ENCODE results near the gene KCTD21.

Gene KCTD21

GRCh38 chr11:78212586-78213371 lies 24.4 kb upstream of the KCTD21 start:
- TF ChIP-seq, protein P1, sequence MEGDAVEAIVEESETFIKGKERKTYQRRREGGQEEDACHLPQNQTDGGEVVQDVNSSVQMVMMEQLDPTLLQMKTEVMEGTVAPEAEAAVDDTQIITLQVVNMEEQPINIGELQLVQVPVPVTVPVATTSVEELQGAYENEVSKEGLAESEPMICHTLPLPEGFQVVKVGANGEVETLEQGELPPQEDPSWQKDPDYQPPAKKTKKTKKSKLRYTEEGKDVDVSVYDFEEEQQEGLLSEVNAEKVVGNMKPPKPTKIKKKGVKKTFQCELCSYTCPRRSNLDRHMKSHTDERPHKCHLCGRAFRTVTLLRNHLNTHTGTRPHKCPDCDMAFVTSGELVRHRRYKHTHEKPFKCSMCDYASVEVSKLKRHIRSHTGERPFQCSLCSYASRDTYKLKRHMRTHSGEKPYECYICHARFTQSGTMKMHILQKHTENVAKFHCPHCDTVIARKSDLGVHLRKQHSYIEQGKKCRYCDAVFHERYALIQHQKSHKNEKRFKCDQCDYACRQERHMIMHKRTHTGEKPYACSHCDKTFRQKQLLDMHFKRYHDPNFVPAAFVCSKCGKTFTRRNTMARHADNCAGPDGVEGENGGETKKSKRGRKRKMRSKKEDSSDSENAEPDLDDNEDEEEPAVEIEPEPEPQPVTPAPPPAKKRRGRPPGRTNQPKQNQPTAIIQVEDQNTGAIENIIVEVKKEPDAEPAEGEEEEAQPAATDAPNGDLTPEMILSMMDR (IDR thresholded peaks at IDR 0.05; ENCODE audit: borderline replicate concordance, insufficient read depth, low read depth, low read length) = no peak

DNA sequence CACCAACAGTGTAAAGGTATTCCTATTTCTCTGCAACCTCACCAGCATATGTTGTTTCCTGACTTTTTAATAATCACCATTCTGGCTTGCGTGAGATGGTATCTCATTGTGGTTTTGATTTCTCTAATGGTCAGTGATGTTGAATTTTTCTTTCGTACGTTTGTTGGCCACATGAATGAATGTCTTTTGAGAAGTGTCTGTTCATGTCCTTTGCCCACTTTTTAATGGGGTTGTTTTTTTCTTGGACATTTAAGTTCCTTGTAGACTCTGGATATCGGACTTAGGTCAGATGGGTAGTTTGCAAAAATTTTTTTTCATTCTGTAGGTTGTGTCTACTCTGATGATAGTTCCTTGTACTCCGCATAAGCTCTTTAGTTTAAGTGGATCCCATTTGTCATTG lies 23.1 kb upstream of the KCTD21 start:
- H3K4me3 ChIP-seq (ENCODE audit: low read depth, low read length) = no peak overlapping the region
- TF ChIP-seq, protein P1 (IDR thresholded peaks at IDR 0.05; ENCODE audit: borderline replicate concordance, insufficient read depth, low read depth, low read length) = no peak

More at GRCh38 chr11:78212586-78213371, 24.4 kb upstream of the KCTD21 start:
- no peak overlapping the region for H3K4me3 ChIP-seq (ENCODE audit: low read depth, low read length)

- TF ChIP-seq, protein P1 (IDR thresholded peaks at IDR 0.05; ENCODE audit: borderline replicate concordance, insufficient read depth, low read depth, low read length) = no peak
- no peak overlapping the region for H3K4me3 ChIP-seq (ENCODE audit: low read depth, low read length)
Measured at GRCh38 chr11:78210000-78210608, 21.7 kb upstream of the KCTD21 start.

DNA sequence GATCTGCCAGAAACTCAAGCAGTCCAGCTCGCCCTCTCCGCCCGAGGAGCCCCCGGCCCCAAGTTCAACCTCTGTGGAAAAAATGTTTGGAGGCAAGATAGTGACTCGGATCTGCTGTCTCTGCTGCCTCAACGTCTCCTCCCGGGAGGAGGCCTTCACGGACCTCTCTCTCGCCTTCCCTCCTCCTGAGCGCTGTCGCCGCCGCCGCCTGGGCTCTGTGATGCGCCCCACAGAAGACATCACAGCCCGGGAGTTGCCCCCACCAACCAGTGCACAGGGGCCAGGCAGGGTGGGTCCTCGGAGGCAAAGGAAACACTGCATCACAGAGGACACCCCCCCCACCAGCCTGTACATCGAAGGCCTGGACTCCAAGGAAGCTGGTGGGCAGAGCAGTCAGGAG lies 21.1 kb upstream of the KCTD21 start:
- TF ChIP-seq, protein P1 (IDR thresholded peaks at IDR 0.05; ENCODE audit: borderline replicate concordance, insufficient read depth, low read depth, low read length) = no peak
- H3K4me3 ChIP-seq (ENCODE audit: low read depth, low read length) = no peak overlapping the region

DNA sequence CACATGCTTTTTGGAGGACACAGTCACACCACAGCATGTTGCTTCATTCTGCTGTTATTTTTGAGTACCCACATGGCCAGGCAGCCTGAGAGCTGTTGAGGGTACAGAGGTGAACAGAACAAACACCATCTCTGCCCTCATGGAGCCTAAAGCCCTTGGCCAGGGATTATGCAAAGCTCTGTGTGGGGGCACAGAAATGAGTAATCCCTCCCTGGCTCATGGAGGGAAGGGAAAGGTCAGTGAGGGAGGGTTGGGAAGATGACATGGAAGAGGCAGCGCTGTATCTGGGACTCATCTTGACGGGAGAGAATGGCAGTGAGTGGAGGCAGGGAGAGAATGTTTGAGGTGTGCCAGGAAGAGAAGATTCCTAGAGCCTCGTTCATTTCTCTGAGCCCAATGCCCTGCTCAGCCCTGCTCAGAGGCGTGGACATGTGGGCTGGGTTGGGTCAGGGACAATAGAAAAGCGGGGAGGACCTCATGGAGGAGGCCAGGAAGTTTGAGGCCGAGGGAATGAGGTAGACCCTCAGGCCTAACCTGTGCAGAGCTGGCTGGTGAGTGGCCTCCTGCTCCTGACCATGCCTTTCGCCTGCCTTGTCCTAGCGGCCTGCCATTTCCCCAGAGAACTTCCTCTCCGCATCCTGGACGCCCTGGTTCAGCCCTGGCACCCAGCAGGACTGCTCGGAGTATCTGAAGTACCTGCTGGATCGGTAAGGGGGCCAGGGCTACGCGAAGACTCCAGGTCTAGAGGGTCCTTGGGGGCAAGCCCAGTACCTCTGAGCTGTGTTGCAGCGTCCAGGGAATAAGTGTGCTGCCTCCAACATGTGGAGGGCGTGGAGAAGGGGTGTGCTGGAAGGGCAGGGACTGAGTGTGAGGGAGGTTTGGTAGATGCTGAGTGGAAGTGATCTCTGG lies 20.1 kb upstream of the KCTD21 start:
- TF ChIP-seq, protein P1 (IDR thresholded peaks at IDR 0.05; ENCODE audit: borderline replicate concordance, insufficient read depth, low read depth, low read length) = no peak
- no peak overlapping the region for H3K4me3 ChIP-seq (ENCODE audit: low read depth, low read length)

- no peak overlapping the region for H3K4me3 ChIP-seq (ENCODE audit: low read depth, low read length)
- TF ChIP-seq, protein P1 (IDR thresholded peaks at IDR 0.05; ENCODE audit: borderline replicate concordance, insufficient read depth, low read depth, low read length) = no peak
Measured at GRCh38 chr11:78207532-78208256, 19.3 kb upstream of the KCTD21 start.

Measured in GM12875 (cell line).